HG03439 (cell line): ENCODE data around the gene SERPINB6.
"Not testable (repeated sequence)": the region's sequence is repeated elsewhere in the genome, so short reads cannot be mapped to it uniquely, and the experiment has no call there.

Source experiments
- ATAC-seq: cut with Tn5 transposase; IDR thresholded peaks from one replicate; pipeline ENCODE4 v1.9.1; 2021; ENCODE audit warnings: mild to moderate bottlenecking, moderate library complexity; ENCODE audit not compliant: unreplicated experiment

SERPINB6 gene

DNA sequence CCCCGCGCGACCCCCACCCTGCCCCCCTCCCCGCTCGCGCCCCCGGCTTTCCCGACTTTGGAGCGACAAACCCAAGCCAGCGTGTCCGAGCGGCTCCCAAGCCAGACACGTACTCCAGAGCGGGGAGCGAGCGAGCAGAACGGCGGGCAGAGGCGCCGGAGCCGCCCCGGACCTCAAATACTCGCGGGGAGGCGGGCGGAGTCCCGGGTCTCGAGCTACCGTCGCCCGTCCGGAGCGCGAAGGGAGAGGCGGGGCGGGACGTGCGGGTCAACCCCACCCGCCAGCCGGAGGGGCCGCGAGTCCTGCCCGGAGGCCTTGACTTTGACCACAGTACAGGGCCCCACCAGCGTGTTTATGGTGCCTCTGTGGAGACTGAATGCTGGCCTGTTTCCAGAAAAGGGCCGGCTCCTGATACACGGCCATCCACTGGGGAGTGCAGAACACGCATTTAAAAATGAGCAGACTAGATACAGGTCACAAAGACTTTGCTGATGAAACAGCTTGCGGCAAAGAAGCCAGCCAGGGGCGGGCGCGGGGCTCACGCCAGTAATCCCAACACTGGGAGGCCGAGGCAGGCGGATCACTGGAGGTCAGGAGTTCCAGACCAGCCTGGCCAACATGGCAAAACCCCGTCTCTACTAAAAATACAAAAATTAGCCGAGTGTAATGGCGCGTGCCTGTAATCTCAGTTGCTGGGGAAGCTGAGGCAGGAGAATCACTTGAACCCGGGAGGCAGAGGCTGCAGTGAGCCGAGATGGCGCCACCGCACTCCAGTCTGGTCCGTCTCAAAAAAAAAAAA is at the start of gene SERPINB6:
SERPINB6 (minus strand) TSS at position 148 of the 799 bp plus-strand sequence. CDS start 12,235 bp downstream, outside the sequence.
- no peak for ATAC-seq

DNA sequence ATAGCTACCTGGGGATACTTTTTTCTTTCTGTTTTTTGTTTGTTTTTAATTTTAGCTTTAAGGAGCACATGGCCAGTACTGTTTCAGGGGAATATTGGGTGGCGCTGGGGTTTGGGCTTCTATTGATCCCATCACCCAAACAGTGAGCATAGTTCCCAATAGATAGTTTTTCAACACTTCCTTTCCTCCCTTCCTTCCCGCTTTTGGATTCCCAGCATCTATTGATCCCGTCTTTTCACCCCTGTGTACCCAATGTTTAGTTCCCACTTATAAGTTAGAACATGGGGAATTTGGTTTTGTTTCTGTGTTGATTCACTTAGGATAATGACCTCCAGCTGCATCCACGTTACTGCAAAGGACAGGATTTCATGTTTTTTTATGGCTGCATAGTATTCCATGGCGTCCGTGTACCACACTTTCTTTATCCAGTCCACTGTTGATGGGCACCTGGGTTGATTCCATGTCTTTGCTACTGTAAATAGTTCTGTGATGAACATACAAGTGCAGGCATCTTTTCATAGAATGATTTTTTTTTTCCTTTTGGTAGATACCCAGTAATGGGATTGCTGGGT is 48.5 kb upstream of the SERPINB6 start:
- no peak for ATAC-seq

DNA sequence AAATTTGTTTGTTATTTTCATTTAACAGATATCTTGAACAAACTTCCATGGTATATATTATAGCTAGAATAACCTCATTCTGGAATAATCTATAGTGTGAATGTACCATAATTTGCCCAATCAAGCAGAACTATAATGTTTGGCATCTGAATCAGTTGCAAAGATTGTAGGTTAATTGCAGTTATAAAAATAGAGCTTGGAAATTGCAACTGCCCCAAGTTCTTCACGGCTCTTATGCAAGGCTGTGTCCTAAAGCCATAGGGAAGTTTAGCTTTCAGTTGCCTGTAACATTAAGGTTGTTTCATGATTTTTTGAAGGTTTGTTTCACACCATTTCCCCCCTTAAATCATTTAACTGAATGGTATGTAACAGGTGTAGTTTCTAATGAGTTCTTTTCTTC is 47.7 kb upstream of the SERPINB6 start:
- ATAC-seq: no peak

DNA sequence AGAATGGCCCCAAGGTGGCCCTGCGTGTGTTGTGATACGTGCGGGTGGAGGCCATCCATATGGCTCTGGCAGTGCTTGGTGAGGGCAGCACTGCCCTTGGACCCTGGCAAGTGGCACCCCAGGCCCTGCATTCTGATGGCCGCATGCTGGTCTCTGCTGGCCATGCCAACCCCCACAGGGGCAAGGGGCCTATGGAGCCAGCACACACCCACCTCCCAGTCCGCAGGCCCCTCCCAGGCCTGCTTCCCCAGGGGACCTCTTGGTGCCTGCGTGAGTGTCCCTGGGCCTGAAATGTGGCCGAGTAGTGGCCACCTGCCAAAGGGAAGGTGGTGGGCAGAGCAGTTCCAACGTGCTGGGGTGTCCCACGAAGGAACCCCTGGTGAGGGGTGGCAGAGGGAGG is 45.9 kb upstream of the SERPINB6 start:
- ATAC-seq: no peak

DNA sequence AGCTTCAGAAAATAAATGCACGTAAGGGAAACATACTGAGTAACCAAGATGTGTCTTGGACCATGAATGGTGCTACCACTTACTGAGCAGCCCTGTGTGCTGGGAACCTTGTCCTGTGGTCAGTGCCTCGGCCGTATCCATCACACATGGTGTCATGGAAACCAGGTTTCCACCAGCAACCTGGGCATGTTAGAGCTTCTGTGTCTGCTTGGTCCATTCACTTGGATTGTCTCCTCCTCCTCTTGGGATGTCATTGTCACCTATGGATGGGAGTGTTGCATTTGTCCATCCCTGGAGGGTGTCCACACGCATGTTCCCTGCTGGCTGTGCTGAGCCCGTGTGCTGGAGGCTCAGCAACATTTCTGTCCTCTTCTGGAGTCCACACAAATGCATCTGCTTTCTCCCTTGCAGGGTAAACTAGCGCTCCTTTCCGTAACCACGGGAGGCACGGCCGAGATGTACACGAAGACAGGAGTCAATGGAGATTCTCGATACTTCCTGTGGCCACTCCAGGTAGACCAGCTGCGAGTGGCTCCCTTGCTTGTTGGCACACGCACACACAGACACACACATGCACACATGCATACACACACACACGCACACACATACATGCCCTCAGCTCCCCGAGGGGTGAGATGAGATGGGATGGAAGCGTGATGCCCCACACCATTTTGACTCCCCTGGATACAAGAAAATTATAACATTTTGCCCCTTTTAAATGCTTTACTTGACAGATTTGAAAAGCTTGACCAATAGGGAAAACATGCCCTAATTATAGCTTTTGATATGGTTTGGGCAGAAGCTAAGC is 45.3 kb upstream of the SERPINB6 start:
- no peak for ATAC-seq

DNA sequence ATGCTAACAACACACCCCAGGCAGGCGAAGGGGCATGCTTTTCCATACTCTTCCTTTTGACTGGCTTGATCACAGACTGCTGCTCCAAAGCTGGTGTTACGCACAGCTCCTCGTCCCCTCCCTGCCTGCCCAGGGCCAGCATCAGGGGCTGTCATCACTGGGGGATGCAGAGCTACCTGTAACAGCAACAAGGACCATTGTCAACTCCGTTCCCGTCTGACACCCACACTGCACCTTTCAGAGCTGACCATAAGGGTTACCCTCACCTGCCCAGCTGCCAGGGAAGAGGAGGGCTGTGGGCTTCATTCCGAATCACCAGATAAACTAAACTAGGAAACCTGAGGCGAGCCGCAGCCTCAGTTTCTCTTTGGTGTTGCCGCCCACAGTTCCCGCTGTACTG is 43.8 kb upstream of the SERPINB6 start:
- ATAC-seq: no peak

DNA sequence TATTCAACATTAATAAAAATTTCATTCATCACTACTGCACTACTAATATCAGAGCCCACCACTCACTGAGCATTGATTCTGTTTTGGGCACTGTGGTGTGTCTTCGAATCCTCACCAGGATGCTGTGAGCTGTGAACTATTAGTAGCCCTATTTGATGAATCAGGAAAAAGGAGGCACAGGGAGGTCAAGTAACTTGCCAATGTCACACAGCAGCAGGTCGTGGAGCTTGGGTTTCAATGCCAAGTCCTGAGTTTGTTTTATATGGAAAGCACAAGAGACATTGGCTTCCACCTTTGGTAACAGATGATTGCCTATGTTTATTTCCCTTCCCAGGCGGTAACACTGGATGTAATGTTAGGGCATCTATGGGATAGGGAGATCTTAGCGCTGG is 43.3 kb upstream of the SERPINB6 start:
- no peak for ATAC-seq

DNA sequence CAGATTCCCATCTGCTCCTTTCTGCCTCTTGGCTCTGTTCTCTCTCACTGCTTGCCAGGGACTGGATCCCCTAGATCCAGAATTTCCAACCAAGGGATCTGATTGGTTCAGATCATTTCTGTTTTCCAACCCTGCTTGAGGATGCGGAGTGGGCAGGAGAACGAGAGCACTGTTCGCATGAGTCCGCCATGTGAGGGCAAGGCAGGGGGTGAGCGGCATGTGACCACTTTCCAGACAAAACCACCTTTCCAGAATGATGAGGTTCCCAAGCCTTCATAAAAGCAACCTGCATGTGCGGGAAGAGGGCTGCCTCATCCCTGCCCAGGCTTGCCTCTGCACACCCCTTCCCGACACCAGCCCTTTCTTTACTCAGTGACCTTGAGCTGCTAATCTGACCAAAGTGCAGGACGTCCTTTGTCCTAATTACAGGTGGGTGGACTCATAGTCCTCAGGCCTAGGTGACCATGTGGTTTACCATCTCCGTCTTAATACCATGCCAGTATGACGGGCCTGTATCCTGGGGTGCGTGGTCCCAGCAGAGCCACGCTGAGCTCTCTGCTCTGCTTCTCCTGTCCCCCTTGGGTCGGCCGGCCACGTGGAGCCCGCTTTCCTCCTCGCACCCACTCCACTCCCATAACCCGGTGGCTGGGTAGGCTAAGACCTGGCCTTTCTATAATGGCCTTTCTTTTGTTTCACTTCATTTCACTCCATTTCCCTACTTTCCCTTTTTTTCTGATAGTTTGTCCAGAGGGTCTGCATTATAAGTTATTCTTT is 42.7 kb upstream of the SERPINB6 start:
- no peak for ATAC-seq

DNA sequence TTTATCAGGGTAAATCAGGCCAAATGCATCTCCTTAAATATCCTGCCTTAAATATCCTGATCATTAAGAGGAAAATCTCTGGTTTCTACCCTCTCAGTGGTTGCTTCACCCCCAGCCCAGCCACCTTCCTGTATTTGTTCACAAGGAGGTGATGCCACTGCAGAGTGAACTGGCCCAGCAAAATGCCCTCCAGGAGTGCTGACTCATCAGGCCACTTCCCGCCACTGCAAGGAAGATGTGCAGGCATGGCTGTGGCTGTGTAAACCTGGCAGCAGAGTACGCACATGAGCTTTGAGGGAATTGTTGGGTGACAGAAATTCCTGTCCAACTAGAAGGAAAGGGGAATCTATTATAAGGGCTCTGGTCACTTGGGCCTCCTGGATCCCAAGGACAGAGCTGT is 42.1 kb upstream of the SERPINB6 start:
- ATAC-seq: no peak

DNA sequence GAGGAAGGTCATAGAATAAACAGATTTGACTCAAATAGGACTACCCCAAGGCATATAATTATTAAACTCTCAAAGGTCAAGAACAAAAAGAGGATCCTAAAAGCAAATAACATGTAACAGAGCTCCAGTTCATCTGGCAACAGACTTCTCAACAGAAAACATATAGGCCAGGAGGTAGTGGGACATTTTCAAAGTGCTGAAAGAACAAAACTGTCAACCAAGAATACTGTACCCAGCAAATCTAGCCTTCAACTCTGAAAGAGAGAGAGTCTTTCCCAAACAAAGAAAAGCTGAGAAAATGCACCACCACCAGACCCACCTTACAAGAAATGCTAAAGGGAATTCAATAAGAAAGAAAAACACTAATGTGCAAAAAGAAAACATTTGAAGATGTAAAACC is 40.2 kb upstream of the SERPINB6 start:
- ATAC-seq: no peak

DNA sequence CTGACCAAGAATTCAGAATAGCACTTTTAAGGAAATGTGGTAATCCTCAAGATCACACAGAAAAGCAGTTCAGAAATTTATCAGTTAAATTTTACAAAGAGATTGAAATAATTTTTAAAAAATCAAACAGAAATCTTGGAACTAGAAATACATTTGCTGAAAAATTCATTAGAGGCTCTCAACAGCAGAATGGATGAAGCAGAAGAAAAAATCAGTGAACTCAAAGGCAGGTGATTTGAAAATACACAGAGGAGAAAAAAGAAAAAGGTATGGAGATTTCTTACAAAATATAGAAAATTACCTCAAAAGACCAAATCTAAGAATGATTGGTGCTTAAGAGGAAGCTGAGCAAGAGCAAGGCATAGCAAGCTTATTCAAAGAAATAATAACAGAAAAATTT is 39.8 kb upstream of the SERPINB6 start:
- no peak for ATAC-seq

DNA sequence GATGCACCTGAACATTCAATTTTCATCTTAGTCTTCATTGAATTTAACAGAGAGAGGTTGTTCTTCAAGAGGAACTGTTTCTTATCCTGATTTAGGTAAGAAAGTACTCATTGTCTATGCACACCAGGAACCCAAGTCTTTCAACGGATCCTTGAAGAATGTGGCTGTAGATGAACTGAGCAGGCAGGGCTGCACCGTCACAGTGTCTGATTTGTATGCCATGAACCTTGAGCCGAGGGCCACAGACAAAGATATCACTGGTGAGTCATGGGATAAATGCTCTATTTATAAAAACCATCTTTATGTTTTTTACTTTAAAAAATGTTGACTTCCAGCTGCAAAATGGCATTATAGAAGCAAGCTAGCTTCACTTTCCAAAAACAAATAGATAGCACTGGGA is 38.6 kb upstream of the SERPINB6 start:
- ATAC-seq: no peak

DNA sequence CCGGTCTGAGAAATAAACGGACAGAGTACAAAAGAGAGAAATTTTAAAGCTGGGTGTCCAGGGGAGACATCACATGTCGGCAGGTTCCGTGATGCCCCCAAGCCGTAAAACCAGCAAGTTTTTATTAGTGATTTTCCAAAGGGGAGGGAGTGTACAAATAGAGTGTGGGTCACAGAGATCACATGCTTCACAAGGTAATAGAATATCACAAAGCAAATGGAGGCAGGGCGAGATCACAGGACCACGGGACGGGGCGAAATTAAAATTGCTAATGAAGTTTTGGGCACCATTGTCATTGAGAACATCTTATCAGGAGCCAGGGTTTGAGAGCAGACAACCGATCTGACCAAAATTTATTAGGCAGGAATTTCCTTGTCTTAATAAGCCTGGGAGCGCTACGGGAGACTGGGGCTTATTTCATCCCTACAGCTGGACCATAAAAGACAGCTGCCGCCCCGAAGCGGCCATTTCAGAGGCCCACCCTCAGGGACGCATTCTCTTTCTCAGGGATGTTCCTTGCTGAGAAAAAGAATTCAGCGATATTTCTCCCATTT is 37.4 kb upstream of the SERPINB6 start:
- ATAC-seq: not testable (repeated sequence)

DNA sequence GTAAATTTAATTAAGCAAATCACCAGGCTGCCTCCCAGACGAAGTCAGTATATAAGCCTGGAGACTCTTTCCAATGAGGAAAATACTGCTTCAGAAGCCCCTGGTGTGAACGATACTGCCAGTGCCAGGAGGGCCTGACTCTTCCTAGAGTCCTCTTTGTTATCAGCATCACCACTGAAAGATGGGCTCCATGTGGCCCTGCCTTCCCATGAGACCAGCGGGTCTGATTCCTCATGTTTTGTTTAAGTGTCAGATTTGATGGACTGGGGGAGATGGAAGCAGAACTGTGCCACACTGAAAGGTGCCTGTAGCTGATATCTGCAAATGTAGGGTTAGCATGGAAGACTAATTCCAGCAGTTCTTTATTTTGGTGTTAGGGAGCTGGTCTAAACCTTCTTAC is 36.2 kb upstream of the SERPINB6 start:
- no peak for ATAC-seq

DNA sequence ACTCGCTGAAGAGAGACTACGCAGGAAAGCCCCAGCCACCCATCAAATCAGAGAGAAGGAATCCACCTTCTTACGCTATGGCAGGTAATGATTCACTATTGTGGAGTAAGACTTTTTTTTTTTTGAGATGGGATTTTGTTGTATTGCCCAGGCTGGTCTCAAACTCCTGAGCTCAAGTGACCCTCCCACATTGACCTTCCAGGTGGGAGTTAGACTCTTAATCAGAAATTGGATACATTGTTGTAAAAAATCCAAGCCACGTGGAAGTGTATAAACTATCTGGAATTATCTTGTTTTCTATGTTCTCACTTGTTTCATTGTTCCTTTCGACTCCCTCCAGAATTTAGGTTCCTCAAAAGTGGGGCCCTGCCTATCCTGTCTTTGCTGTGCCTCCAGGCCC is 35.1 kb upstream of the SERPINB6 start:
- ATAC-seq: no peak

DNA sequence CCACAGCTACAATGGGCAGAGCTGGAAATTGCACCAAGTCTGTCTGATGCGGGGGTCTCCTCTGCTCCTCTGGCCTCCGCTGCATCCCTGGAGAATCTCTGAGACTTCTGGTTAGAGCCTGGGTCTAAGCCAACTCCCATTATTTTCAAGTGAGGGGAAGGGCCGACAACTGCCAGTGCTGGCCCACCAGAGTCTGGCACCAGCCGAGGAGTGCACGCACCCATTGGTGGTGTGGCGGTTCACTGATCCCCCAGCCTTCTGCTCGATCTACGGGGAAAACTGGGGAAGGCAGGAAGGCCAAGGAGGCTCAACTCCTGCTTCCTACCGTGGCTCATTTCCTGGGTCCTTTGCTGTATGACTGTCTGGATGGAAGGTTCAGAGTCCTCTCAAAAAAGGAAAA is 34.5 kb upstream of the SERPINB6 start:
- no peak for ATAC-seq

DNA sequence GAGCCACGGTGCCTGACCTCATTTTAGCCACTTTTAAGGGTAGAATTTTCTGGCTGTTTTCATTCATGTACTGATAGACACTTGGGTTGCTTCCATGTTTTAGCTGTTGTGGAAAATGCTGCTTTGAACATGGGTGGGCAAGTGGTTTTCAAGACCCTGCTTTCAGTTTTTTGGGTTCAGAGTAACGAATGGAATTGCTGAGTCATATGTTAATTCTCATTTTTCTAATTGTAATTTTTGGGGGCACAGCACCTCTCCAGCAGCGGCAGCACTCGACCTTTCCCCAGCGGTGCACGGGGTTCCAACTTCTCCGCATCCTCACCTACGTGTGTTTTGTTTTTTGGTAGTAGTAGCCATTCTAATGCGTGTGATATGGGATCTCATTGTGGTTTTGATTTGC is 33.7 kb upstream of the SERPINB6 start:
- ATAC-seq: no peak

DNA sequence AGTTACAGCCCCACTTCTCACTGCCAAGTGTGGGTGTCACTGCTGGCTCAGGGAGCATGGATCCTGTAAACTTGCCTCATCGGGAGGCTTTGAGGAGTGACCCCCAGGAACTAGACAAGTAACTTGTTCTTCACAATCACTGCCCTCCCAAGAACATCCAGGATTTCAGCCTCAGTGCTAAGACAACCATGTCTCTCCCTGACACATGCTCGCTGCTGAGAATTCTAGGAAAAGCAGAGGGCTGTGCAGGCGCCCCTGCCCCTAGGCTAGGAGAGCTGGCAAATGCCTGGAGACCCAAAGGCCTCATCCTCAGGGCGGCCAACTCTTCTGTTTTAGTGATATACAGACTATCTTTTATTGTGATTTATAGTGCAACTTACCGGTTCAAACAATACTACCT is 31.9 kb upstream of the SERPINB6 start:
- ATAC-seq: not testable (repeated sequence)

DNA sequence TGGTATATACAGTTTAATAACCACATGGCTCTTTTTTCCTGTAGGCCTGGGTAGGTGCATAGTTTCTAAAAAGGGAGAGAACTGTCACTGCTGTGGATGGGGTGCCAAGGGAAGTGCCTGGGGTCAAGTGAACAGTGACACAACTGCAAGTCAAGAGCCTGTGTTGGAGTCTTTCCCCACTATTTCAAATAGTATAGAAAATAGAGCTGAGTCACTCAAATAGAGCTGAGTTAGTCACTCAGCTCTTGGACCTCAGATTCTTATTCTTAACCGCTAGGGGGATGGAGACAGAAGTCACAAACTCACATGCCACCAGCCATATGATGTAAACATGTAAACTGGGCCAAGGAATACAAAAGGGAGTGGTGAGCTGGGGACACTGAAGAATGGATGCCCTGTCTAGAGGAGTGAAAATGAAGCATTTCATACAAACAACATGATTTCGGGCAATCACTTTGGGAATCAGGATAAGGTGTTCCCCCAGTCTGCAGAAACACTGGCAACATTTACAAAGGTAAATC is 30.5 kb upstream of the SERPINB6 start:
- ATAC-seq: no peak

DNA sequence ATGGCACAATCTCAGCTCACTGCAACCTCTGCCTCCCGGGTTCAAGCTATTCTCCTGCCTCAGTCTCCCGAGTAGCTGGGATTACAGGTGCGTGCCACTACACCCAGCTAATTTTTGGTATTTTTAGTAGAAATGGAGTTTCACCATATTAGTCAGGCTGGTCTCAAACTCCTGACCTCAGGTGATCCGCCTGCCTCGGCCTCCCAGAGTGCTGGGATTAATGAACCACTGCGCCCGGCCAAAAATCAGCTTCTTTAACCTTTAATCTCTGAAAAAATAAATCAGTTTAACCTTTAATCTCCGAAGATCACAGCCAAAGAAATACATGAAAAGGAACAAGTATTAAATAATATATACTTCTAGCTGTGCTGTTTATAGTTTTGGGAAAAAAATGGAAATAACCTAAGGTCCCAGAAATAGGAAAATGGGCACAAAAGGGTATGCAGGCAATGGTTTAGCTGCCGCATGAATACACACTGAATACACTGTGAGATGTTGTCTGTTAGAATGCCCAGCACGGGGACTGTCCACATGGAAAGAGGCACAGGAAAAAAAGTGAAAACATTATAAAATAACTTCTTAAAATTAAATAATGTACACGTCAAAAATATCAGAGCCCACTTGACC is 29.9 kb upstream of the SERPINB6 start:
- no peak for ATAC-seq
